HepG2 (cell line): ENCODE results near the gene DNMBP. TPM values are rescaled to one million over a fixed set of nuclear protein-coding genes. Genes with fewer than 3 reads are reported as not detected.

Experiments
- BATF2 ChIP-seq: sonication (generic); formaldehyde crosslinking; IDR thresholded peaks from 2 replicates; pipeline ENCODE4 v1.8.0; 2022; ENCODE audit warnings: mild to moderate bottlenecking, missing genetic modification reagents, moderate library complexity
- CENPX ChIP-seq: sonication (generic); formaldehyde crosslinking; IDR thresholded peaks from 2 replicates; pipeline ENCODE4 v1.9.0; 2021; ENCODE audit warnings: mild to moderate bottlenecking, missing genetic modification reagents, moderate library complexity
- ERF ChIP-seq: IDR thresholded peaks from 2 replicates; pipeline ENCODE4 v1.6.1; 2018; ENCODE audit warnings: missing biosample characterization, missing genetic modification reagents
- GTF2F1 ChIP-seq: fragments of 150-350 bp; IDR thresholded peaks from 2 replicates; pipeline ENCODE4 v1.6.1; 2014; ENCODE audit warnings: low read length
- GZF1 ChIP-seq: sonication (generic); formaldehyde crosslinking; IDR thresholded peaks from 2 replicates; pipeline ENCODE4 v1.5.1; 2020; ENCODE audit warnings: mild to moderate bottlenecking, missing genetic modification reagents
- KDM3A ChIP-seq: IDR thresholded peaks from 2 replicates; pipeline ENCODE4 v1.6.1; 2018; ENCODE audit warnings: low read depth, missing compliant biosample characterization
- LCORL ChIP-seq, 2 experiments: fragments of 450-650 bp in 1 of 2; sonication (generic) in 1 of 2; formaldehyde crosslinking in 1 of 2; IDR thresholded peaks; 2 replicates each; pipeline versions ENCODE4 v1.5.0 to v1.6.1; 2017 to 2020; ENCODE audit warnings: antibody characterized with exemption in 1 of 2, missing genetic modification reagents in 1 of 2
- NFE2L2 ChIP-seq: fragments of 150-350 bp; IDR thresholded peaks from 2 replicates; pipeline ENCODE4 v1.6.1; 2014; ENCODE audit warnings: low read length
- NFYC ChIP-seq: IDR thresholded peaks from 2 replicates; pipeline ENCODE4 v1.6.1; 2016; ENCODE audit warnings: missing genetic modification reagents, missing compliant biosample characterization
- PCBP2 ChIP-seq: fragments of 200-400 bp; formaldehyde crosslinking; optimal IDR thresholded peaks from 2 replicates; pipeline ENCODE3; 2018; ENCODE audit warnings: low read length, low read depth; ENCODE audit not compliant: poor library complexity, severe bottlenecking
- PHB2 ChIP-seq: fragments of 450-650 bp; IDR thresholded peaks from 2 replicates; pipeline ENCODE4 v1.6.1; 2018; ENCODE audit not compliant: partially characterized antibody
- RBM22 ChIP-seq: fragments of 200-400 bp; formaldehyde crosslinking; optimal IDR thresholded peaks from 2 replicates; pipeline ENCODE3; 2017; ENCODE audit warnings: mild to moderate bottlenecking, low read length, moderate library complexity
- RCOR2 ChIP-seq: IDR thresholded peaks from 2 replicates; pipeline ENCODE4 v1.6.1; 2016; ENCODE audit warnings: missing biosample characterization, missing genetic modification reagents
- SIN3A ChIP-seq: IDR thresholded peaks from 2 replicates; pipeline ENCODE4 v1.6.1; 2011; ENCODE audit warnings: low read depth, mild to moderate bottlenecking, control low read depth, low read length, borderline replicate concordance
- SIN3B ChIP-seq: fragments of 150-350 bp; IDR thresholded peaks from 2 replicates; pipeline ENCODE4 v1.6.1; 2014; ENCODE audit warnings: low read length
- SMARCC2 ChIP-seq: fragments of 450-650 bp; IDR thresholded peaks from 2 replicates; pipeline ENCODE4 v1.6.1; 2017; ENCODE audit warnings: antibody characterized with exemption, mild to moderate bottlenecking
- TBX3 ChIP-seq: fragments of 450-650 bp; IDR thresholded peaks from 2 replicates; pipeline ENCODE4 v1.6.1; 2017; ENCODE audit warnings: antibody characterized with exemption, mild to moderate bottlenecking, inconsistent platforms, borderline replicate concordance
- ZFP37 ChIP-seq: sonication (generic); formaldehyde crosslinking; IDR thresholded peaks from 2 replicates; pipeline ENCODE4 v1.4.0; 2020; ENCODE audit warnings: missing genetic modification reagents, borderline replicate concordance
- ZFP90 ChIP-seq: sonication (generic); formaldehyde crosslinking; IDR thresholded peaks from 2 replicates; pipeline ENCODE4 v1.8.0; 2022; ENCODE audit warnings: missing genetic modification reagents, mild to moderate bottlenecking, inconsistent platforms, borderline replicate concordance
- ZFP91 ChIP-seq: sonication (generic); formaldehyde crosslinking; IDR thresholded peaks from 2 replicates; pipeline ENCODE4 v1.9.0; 2022; ENCODE audit warnings: missing genetic modification reagents, mild to moderate bottlenecking, borderline replicate concordance
- ZFX ChIP-seq: sonication (generic); formaldehyde crosslinking; IDR thresholded peaks from 2 replicates; pipeline ENCODE4 v1.4.0; 2020; ENCODE audit warnings: mild to moderate bottlenecking, low read depth, missing genetic modification reagents, moderate library complexity
- ZNF263 ChIP-seq: sonication (generic); formaldehyde crosslinking; IDR thresholded peaks from 2 replicates; pipeline ENCODE4 v1.4.0; 2020; ENCODE audit warnings: missing genetic modification reagents
- ZNF30 ChIP-seq: sonication (generic); formaldehyde crosslinking; IDR thresholded peaks from 2 replicates; pipeline ENCODE4 v1.5.0; 2020; ENCODE audit warnings: mild to moderate bottlenecking, missing genetic modification reagents
- ZNF530 ChIP-seq: sonication (generic); formaldehyde crosslinking; IDR thresholded peaks from 2 replicates; pipeline ENCODE4 v1.5.0; 2020; ENCODE audit warnings: low read depth, mild to moderate bottlenecking, missing genetic modification reagents
- ZNF562 ChIP-seq: sonication (generic); formaldehyde crosslinking; IDR thresholded peaks from 2 replicates; pipeline ENCODE4 v1.8.0; 2022; ENCODE audit warnings: missing genetic modification reagents, borderline replicate concordance
- ZNF577 ChIP-seq: sonication (generic); formaldehyde crosslinking; IDR thresholded peaks from 2 replicates; pipeline ENCODE4 v1.4.0; 2020; ENCODE audit warnings: mild to moderate bottlenecking, low read depth, missing genetic modification reagents, borderline replicate concordance
- ZNF674 ChIP-seq: sonication (generic); formaldehyde crosslinking; IDR thresholded peaks from 2 replicates; pipeline ENCODE4 v1.5.0; 2020; ENCODE audit warnings: low read depth, mild to moderate bottlenecking, missing genetic modification reagents
- ZNF749 ChIP-seq: sonication (generic); formaldehyde crosslinking; IDR thresholded peaks from 2 replicates; pipeline ENCODE4 v1.8.0; 2022; ENCODE audit warnings: mild to moderate bottlenecking, missing genetic modification reagents, moderate library complexity, borderline replicate concordance
- ZSCAN5A ChIP-seq: sonication (generic); formaldehyde crosslinking; IDR thresholded peaks from 2 replicates; pipeline ENCODE4 v1.8.0; 2022; ENCODE audit warnings: mild to moderate bottlenecking, missing genetic modification reagents, borderline replicate concordance
- polyA plus RNA-seq, 8 experiments: library from polyadenylated mRNA; depleted of rRNA in 3 of 8; stranded (reverse) in 7 of 8; unstranded in 1 of 8; fragments of >200 nt; fragmentation: Illumina TruSeq in 4 of 8; extraction: Trizol in 4 of 8; gene quantifications; 2 replicates each; pipeline versions ENCODE4 v1.2.1 to v1.2.3, GENCODE V29; 2011 to 2016; ENCODE audit warnings: low read depth in 4 of 8, missing spikeins in 1 of 8, mixed read lengths in 1 of 8; ENCODE audit not compliant: insufficient read depth in 1 of 8
- total RNA-seq, 5 experiments: library from RNA; depleted of rRNA; stranded (reverse); fragments of >200 nt; fragmentation: Illumina TruSeq; extraction: Trizol; gene quantifications; 2 replicates each; pipeline ENCODE4 v1.2.3, GENCODE V29; 2016; ENCODE audit warnings: low read depth in 1 of 5

Gene DNMBP
- total and polyA plus RNA-seq, 2 of the 13 experiments (the other 11 are each of a cell fraction or from before 2014, with no cell fraction given): 3.6 to 6.3 TPM

- TF ChIP-seq TBX3: no peak
- TF ChIP-seq ZFP90 (CRISPR knock-in tag): no peak
- TF ChIP-seq CENPX (CRISPR knock-in tag): no peak
- TF ChIP-seq ZNF30 (CRISPR knock-in tag): no peak
- TF ChIP-seq ZNF577 (CRISPR knock-in tag): no peak
- TF ChIP-seq SIN3A: no peak
- TF ChIP-seq RBM22: no peak
- TF ChIP-seq ZFP91 (CRISPR knock-in tag): no peak
- no peak for TF ChIP-seq SMARCC2
- no peak for TF ChIP-seq RCOR2 (CRISPR knock-in tag)
- 0 out of 2 replicates have a peak, but pooled peaks have one; percentile 17 for TF ChIP-seq ERF (CRISPR knock-in tag)
- TF ChIP-seq LCORL (IDR thresholded peaks at IDR 0.05): no peak
- peak; percentile 7; the same call in 1 of the 2 replicates for TF ChIP-seq LCORL (CRISPR knock-in tag; IDR thresholded peaks at IDR 0.05)
- no peak for TF ChIP-seq ZFP37 (CRISPR knock-in tag)
- TF ChIP-seq ZNF749 (CRISPR knock-in tag): no peak
- TF ChIP-seq GZF1 (CRISPR knock-in tag): no peak
- no peak for TF ChIP-seq ZFX (CRISPR knock-in tag)
- TF ChIP-seq NFE2L2: no peak
- TF ChIP-seq ZNF562: no peak
- TF ChIP-seq ZNF263 (CRISPR knock-in tag): no peak
- TF ChIP-seq BATF2 (CRISPR knock-in tag): no peak
- TF ChIP-seq PCBP2: no peak
- no peak for TF ChIP-seq ZSCAN5A
- 0 out of 2 replicates have a peak, but pooled peaks have one; percentile 25 for TF ChIP-seq SIN3B
- TF ChIP-seq ZNF674: no peak
- TF ChIP-seq NFYC (CRISPR knock-in tag): no peak
- TF ChIP-seq ZNF530 (CRISPR knock-in tag): no peak
- TF ChIP-seq GTF2F1: no peak
- TF ChIP-seq PHB2: no peak
- peak; percentile 86; the same call in 1 of the 2 replicates for TF ChIP-seq KDM3A (CRISPR knock-in tag)
Observed at GRCh38 chr10:99845837-99846382, 163.8 kb downstream of the DNMBP start (continued).
